Osteocyte (in vitro differentiated cells): Measurements from ENCODE around the gene LZTS2. TPM values are rescaled to one million over a fixed set of nuclear protein-coding genes. Genes with fewer than 3 reads are reported as not detected.

Experiments
- DNase-seq: peaks from one replicate; pipeline ENCODE4 v3.0.0; 2021; ENCODE audit warnings: mixed read lengths; ENCODE audit not compliant: unreplicated experiment; ENCODE audit errors: extremely low spot score
- H3K27ac Mint-ChIP-seq: one replicate; pipeline ENCODE4 v1.8.0; 2021; ENCODE audit warnings: mild to moderate bottlenecking, mixed read lengths; ENCODE audit not compliant: unreplicated experiment
- H3K27me3 Mint-ChIP-seq: one replicate; pipeline ENCODE4 v1.8.0; 2021; ENCODE audit warnings: mixed read lengths; ENCODE audit not compliant: unreplicated experiment
- H3K36me3 Mint-ChIP-seq: one replicate; pipeline ENCODE4 v1.8.0; 2021; ENCODE audit warnings: mixed read lengths; ENCODE audit not compliant: unreplicated experiment
- H3K4me1 Mint-ChIP-seq: one replicate; pipeline ENCODE4 v1.8.0; 2021; ENCODE audit warnings: mixed read lengths; ENCODE audit not compliant: unreplicated experiment
- H3K4me3 Mint-ChIP-seq: one replicate; pipeline ENCODE4 v1.8.0; 2021; ENCODE audit warnings: mild to moderate bottlenecking, moderate library complexity, mixed read lengths; ENCODE audit not compliant: unreplicated experiment
- H3K9me3 Mint-ChIP-seq: one replicate; pipeline ENCODE4 v1.8.0; 2021; ENCODE audit warnings: mixed read lengths; ENCODE audit not compliant: unreplicated experiment
- total RNA-seq: library from RNA; stranded (reverse); gene quantifications from 2 replicates; pipeline ENCODE4 v1.2.1, GENCODE V29; 2021
- TF ChIP-seq, protein P1 (sequence below): fragments of 200-600 bp; sonication (generic); IDR thresholded peaks from 2 replicates; pipeline ENCODE4 v1.5.0; 2021; ENCODE audit warnings: antibody characterized with exemption, mild to moderate bottlenecking, moderate library complexity

The LZTS2 gene
- total RNA-seq, 1 donor from 2014 or later = 72.1 TPM

DNA sequence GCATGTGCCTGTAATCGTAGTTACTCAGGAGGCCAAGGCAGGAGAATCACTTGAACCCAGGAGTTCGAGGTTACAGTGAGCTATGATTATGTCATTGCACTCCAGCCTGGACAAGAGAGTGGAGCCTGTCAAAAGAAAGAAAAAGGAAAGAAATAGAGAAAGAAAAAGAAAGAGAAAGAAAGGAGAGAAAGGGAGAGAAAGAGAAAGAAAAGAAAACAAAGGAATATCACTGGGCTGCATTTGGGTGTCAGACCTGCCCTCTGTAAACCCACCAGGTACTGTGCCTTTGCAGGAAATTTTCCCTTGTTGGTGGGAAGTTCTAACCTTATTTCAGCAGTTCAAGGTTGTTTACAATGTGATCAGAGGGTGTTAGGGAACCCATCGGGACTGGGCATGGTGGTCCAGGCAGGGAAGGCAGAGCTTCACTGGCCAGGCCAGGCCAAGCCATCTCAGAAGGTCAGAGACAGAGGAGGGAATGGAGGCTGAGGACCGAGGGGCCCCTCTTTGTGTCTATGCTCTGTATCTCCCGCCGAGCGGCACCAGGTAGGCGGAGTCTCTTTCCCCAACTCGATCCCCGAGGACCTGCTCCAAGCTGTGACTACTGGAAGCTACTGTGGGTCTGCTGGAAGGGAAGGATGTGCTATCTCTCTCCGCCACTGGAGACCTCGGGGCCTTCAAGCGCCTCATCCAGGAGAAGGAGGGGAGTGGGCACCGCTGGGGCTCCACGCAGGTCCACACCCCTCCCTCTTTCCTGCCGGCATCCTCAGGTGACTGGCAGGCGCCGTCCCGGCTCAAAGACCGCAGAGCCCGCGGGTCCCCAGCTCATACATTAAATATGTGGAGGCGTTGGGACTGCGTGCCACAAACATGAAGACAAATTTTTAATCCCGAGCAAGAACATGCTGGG is 47.0 kb downstream of the LZTS2 start:
- DNase-seq = no peak
- Mint-ChIP-seq H3K36me3 (no peaks in the 10 kb centered on the region), H3K4me1 (peaks cover 38% of the 10 kb centered on the region), H3K27ac (no peak overlapping the region), H3K9me3 (no peaks in the 10 kb centered on the region), H3K27me3 (peaks cover 21% of the 10 kb centered on the region), H3K4me3 (no peak overlapping the region)
- TF ChIP-seq, protein P1, sequence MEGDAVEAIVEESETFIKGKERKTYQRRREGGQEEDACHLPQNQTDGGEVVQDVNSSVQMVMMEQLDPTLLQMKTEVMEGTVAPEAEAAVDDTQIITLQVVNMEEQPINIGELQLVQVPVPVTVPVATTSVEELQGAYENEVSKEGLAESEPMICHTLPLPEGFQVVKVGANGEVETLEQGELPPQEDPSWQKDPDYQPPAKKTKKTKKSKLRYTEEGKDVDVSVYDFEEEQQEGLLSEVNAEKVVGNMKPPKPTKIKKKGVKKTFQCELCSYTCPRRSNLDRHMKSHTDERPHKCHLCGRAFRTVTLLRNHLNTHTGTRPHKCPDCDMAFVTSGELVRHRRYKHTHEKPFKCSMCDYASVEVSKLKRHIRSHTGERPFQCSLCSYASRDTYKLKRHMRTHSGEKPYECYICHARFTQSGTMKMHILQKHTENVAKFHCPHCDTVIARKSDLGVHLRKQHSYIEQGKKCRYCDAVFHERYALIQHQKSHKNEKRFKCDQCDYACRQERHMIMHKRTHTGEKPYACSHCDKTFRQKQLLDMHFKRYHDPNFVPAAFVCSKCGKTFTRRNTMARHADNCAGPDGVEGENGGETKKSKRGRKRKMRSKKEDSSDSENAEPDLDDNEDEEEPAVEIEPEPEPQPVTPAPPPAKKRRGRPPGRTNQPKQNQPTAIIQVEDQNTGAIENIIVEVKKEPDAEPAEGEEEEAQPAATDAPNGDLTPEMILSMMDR = no peak

DNA sequence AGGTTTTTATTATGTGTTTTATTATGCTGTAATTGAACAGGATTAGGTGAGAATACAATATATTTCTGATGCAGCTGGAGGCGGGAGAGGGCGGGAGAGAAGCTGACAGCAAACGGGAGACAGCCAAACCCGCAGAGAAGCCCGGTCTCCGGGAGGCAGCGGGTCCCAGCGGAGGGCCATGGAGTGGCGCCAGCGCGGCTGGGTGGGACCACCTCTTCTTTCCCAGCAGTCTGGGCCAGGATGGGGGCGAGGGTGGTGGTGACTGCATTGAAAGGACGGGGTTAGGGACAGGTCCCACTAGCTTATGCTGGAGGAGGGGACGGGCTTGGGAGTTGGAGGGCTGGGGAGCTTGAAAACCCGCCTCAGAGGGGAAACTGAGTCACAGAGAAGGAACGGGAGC is 47.7 kb downstream of the LZTS2 start:
- no peaks in the 10 kb centered on the region for H3K36me3 Mint-ChIP-seq
- H3K27ac Mint-ChIP-seq = no peak overlapping the region
- DNase-seq = no peak
- TF ChIP-seq, protein P1 = no peak
- H3K27me3 Mint-ChIP-seq = peaks cover 21% of the 10 kb centered on the region
- peaks cover 34% of the 10 kb centered on the region for H3K4me1 Mint-ChIP-seq
- no peak overlapping the region for H3K4me3 Mint-ChIP-seq
- no peaks in the 10 kb centered on the region for H3K9me3 Mint-ChIP-seq

DNA sequence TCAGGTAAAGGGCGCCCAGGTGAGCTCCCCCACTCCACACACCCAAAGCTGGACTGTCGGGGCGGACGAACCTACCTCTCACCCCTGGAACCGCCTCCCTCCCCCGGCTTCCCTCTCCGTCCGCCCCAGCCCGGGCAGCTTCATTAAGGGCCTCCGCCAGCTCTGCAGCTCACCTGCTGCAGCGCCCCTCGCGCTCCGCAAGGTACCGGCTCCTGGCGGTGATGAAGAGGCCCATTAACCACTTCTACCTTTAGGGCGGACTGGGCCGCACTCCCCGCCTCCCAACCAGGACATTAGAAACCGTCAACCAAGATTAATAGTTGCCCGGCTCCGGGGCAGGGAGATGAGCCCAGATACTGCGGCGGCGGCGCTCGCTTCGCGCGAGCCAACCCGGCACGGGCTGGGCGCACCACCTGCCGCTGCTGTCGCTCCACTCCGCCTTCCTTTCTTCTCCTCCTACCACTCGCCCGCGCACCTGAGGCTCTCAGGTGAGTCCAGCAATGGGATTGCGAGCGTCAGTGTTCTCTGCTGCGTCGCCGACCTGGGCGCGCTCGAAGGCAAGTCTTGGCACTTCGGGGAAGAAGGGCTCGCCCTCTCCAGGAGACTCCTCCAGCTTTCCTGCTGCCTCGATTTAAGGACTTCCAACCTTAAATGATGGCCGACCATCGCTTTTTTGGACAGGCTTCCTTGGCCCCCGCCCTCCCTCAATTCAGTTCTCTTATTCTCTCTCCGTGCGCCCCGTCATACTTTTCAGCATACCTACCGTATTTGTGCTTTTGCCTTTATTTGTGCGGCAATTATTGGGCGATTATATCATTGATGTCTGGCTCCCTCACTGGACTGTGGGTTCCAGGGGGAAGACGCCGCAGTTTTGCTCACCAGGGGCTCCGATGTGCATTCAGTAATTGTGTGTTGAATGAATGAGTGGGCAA is 48.6 kb downstream of the LZTS2 start:
- Mint-ChIP-seq H3K27ac (no peak overlapping the region), H3K9me3 (no peaks in the 10 kb centered on the region), H3K36me3 (no peaks in the 10 kb centered on the region), H3K27me3 (peaks cover 21% of the 10 kb centered on the region), H3K4me1 (peaks cover 25% of the 10 kb centered on the region), H3K4me3 (no peak overlapping the region)
- TF ChIP-seq, protein P1 = no peak
- no peak for DNase-seq

DNA sequence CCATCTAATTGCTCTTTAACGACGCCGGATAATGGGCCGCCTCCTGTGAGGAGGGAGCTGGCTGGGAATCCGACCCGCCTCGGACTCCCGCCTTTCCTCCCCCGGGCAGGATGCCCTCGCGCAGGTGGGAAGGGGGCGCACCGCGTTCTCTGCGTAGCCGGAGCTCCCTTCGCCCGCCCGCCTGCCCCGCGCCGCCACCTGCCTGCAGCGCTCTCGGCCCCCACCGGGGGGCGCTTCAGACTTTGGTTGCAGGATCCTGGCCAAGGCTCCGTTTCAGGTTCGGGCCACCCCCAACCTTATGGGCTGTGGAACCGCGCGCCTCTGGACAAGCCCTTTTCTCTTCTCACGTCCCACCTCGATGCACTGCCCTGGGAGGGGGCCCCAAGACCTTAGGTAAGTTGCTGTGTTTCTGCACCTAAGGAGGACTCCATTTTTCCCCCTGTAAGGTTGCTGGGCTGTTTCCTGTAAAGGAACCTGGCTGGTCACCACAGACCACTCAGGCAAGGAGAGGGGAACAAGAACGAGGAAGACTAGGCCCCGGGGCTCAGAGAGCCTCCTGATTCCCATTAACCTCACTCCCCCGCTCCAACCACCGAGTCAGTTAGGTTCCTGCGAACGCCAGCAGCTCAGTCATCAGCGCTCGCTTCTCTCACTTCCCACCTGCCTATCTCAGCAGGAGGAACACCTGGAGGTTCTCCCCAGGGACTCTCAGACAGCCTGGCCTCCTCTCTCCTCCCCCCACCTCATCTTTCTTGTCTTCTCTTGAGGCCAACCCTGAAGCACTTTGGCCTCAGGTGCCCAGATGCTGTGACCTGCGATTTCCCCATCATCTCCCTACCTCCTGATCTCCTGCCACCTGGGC is 50.8 kb downstream of the LZTS2 start:
- peaks cover 21% of the 10 kb centered on the region for H3K27me3 Mint-ChIP-seq
- peak; percentile 92 for DNase-seq
- no peak overlapping the region for H3K27ac Mint-ChIP-seq
- no peaks in the 10 kb centered on the region for H3K36me3 Mint-ChIP-seq
- TF ChIP-seq, protein P1 = peak; percentile 87
- no peaks in the 10 kb centered on the region for H3K9me3 Mint-ChIP-seq
- peaks cover 17% of the 10 kb centered on the region for H3K4me1 Mint-ChIP-seq
- peak overlapping the region; percentile 47 for H3K4me3 Mint-ChIP-seq
